Neuronal stem cell (in vitro differentiated cells): ENCODE data around the gene FANCM.
"Not testable (repeated sequence)": the region's sequence is repeated elsewhere in the genome, so short reads cannot be mapped to it uniquely, and the experiment has no call there.

ENCODE experiments used
- DNase-seq: peaks from one replicate; pipeline ENCODE4 v3.0.0-alpha.2; 2013; ENCODE audit warnings: low spot score
- H2AFZ ChIP-seq: one replicate; pipeline ENCODE4 v1.6.1; 2013; ENCODE audit warnings: mild to moderate bottlenecking, low read length, inconsistent platforms
- H2AK5ac ChIP-seq: 2 replicates; pipeline ENCODE4 v1.6.1; 2013; ENCODE audit warnings: low read depth, mild to moderate bottlenecking, inconsistent platforms, low read length, moderate library complexity, mixed read lengths
- H2BK120ac ChIP-seq: 2 replicates; pipeline ENCODE4 v1.6.1; 2013; ENCODE audit warnings: low read depth, mild to moderate bottlenecking, inconsistent platforms, low read length, moderate library complexity, mixed read lengths
- H2BK12ac ChIP-seq: one replicate; pipeline ENCODE4 v1.6.1; 2013; ENCODE audit warnings: low read length, inconsistent platforms
- H2BK15ac ChIP-seq: 2 replicates; pipeline ENCODE4 v1.6.1; 2013; ENCODE audit warnings: mild to moderate bottlenecking, low read length, inconsistent platforms, mixed read lengths
- H2BK5ac ChIP-seq: one replicate; pipeline ENCODE4 v1.6.1; 2013; ENCODE audit warnings: inconsistent platforms, mild to moderate bottlenecking, low read length, moderate library complexity
- H3K14ac ChIP-seq: one replicate; pipeline ENCODE4 v1.6.1; 2013; ENCODE audit warnings: low read length, inconsistent platforms
- H3K18ac ChIP-seq: 2 replicates; pipeline ENCODE4 v1.6.1; 2013; ENCODE audit warnings: low read length, inconsistent platforms
- H3K23ac ChIP-seq: 2 replicates; pipeline ENCODE4 v1.6.1; 2013; ENCODE audit warnings: low read depth, mild to moderate bottlenecking, mixed read lengths, low read length, inconsistent platforms; ENCODE audit not compliant: poor library complexity
- H3K27ac ChIP-seq: replicated peaks from 3 replicates; pipeline ENCODE4 v1.5.1; 2013; ENCODE audit warnings: low read length, inconsistent platforms
- H3K27me3 ChIP-seq, 3 experiments: 2 replicates each; pipeline ENCODE4 v1.6.1; 2013; ENCODE audit warnings: low read length in 3 of 3, mild to moderate bottlenecking in 2 of 3, inconsistent platforms in 1 of 3, low read depth in 1 of 3, mixed read lengths in 1 of 3, moderate library complexity in 1 of 3; ENCODE audit not compliant: control insufficient read depth in 3 of 3, insufficient read depth in 3 of 3
- H3K36me3 ChIP-seq, 2 donors: replicated peaks in 1 of 2; 2 replicates each; pipeline ENCODE4 v1.6.1; 2013; ENCODE audit warnings: low read length in 2 of 2; ENCODE audit not compliant: control insufficient read depth in 2 of 2, insufficient read depth in 2 of 2
- H3K4ac ChIP-seq: 2 replicates; pipeline ENCODE4 v1.6.1; 2013; ENCODE audit warnings: inconsistent platforms, mild to moderate bottlenecking, low read length, moderate library complexity
- H3K4me1 ChIP-seq, 2 donors: 1 replicate in 1 of 2; 2 replicates in 1 of 2; pipeline ENCODE4 v1.6.1; 2013; ENCODE audit warnings: low read length in 2 of 2, low read depth in 1 of 2; ENCODE audit not compliant: control insufficient read depth in 2 of 2, insufficient read depth in 1 of 2
- H3K4me2 ChIP-seq: one replicate; pipeline ENCODE4 v1.6.1; 2013; ENCODE audit warnings: mild to moderate bottlenecking, low read length, inconsistent platforms; ENCODE audit not compliant: insufficient read depth, poor library complexity, severe bottlenecking
- H3K4me3 ChIP-seq, 2 donors: 2 replicates each; pipeline ENCODE4 v1.5.1; 2013; ENCODE audit warnings: low read length in 2 of 2, mild to moderate bottlenecking in 2 of 2, inconsistent platforms in 1 of 2, moderate library complexity in 1 of 2
- H3K79me1 ChIP-seq: one replicate; pipeline ENCODE4 v1.6.1; 2013; ENCODE audit warnings: low read depth, mild to moderate bottlenecking, inconsistent platforms, low read length, moderate library complexity
- H3K9ac ChIP-seq: one replicate; pipeline ENCODE4 v1.6.1; 2013; ENCODE audit warnings: mild to moderate bottlenecking, low read depth, low read length, inconsistent platforms; ENCODE audit not compliant: poor library complexity
- H3K9me3 ChIP-seq, 2 donors: replicated peaks in 1 of 2; 2 replicates each; pipeline versions ENCODE3 to v1.6.1; 2013; ENCODE audit warnings: low read length in 2 of 2, mild to moderate bottlenecking in 2 of 2, inconsistent platforms in 1 of 2, low read depth in 1 of 2, mixed read lengths in 1 of 2, moderate library complexity in 1 of 2; ENCODE audit not compliant: control insufficient read depth in 2 of 2, insufficient read depth in 1 of 2
- H4K8ac ChIP-seq: one replicate; pipeline ENCODE4 v1.6.1; 2013; ENCODE audit warnings: low read depth, mild to moderate bottlenecking, inconsistent platforms, low read length, moderate library complexity
- H4K91ac ChIP-seq: one replicate; pipeline ENCODE4 v1.6.1; 2013; ENCODE audit warnings: low read length, low read depth, mild to moderate bottlenecking, inconsistent platforms; ENCODE audit not compliant: poor library complexity
- WGBS, 2 donors: extraction: QIAGEN DNeasy Blood & Tissue Kit; methylation state at CpG; one replicate each; pipeline ENCODE4 v1.1.7; 2013; ENCODE audit warnings: missing lambda C conversion rate in 2 of 2, mixed read lengths in 1 of 2; ENCODE audit not compliant: insufficient read length in 2 of 2, insufficient replicate concordance in 1 of 2; ENCODE audit errors: extremely low coverage in 2 of 2; 5-methylcytosine and 5-hydroxymethylcytosine counted together

FANCM gene

DNA sequence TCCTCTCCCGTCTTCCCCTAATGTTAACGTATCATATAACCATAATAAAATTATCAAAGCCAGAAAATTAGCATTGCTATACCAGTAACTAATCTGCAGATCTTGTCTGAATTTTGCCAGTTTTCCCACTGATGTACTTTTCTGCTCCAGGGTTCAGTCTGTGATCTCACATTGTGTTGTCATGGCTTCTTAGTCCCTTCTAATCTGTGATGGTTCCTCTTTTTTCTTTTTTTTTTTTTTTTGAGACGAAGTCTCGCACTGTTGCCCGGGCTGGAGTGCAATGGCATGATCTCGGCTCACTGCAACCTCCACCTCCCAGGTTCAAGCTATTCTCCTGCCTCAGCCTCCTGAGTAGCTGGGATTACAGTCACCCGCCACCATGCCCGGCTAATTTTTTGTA, 6.4 kb downstream of the FANCM start:
- H4K91ac ChIP-seq, H3K27ac ChIP-seq, H3K4me2 ChIP-seq, H3K4me1 ChIP-seq, H3K4ac ChIP-seq, H2BK12ac ChIP-seq, H3K18ac ChIP-seq, H2AK5ac ChIP-seq, H2BK15ac ChIP-seq, H3K14ac ChIP-seq, H3K4me3 ChIP-seq, H3K79me1 ChIP-seq, H2AFZ ChIP-seq, H3K23ac ChIP-seq, H2BK120ac ChIP-seq, DNase-seq, H2BK5ac ChIP-seq, H3K27me3 ChIP-seq, H3K9me3 ChIP-seq, H3K9ac ChIP-seq, H4K8ac ChIP-seq: not testable (repeated sequence)
- H3K36me3 ChIP-seq, result peaks cover 0 to 15% of the 10 kb centered on the region in 2 donors
- WGBS, 2 donors, result no CpG with 5 or more reads among the region's 8 CpGs

DNA sequence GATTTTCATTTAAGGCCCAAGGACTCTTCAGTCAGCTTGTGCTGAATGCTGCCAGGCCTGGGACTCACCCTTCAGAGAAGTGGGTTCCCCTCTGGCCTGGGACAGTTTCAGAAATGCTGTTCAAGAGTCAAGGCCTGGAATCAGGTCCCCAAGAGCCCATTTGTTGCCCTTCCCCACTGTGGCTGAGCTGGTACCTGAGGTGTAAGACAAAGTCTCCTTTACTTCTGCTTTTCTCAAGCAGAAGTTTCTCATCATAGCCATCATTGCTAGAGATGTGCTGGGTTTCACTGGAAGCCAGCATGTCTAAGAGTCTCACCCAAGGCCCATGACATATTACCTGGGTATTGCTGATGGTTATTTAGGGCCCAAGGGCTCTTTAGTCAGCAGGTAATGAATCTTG, 8.9 kb downstream of the FANCM start:
- no peak overlapping the region for H3K18ac ChIP-seq

DNA sequence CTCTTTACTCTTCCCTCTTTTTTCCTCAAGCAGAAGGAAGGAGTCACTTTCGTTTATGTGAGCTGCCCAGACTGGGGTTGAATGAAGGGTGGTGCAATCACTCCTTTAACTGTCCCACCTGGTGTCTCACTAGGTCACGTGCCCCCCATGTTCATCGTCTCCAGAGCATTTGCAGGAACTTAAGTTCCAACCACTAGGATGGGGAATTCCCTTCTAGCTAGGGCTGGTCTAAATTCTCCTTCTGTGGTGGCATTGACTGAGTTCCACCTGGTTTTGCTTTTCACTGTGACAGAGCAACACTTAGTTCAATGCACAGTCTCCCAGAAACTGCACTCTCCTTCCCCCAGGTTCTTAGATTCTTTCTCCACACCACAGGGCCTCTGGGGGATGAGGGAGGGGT, 9.5 kb downstream of the FANCM start:
- H3K23ac ChIP-seq, result no peak overlapping the region
- H3K27me3 ChIP-seq, result no peaks in the 10 kb centered on the region
- no peak overlapping the region for H2BK15ac ChIP-seq
- H2BK120ac ChIP-seq, result no peak overlapping the region
- no peak for DNase-seq
- WGBS, 2 donors, result no CpG with 5 or more reads among the region's 3 CpGs
- peaks cover 0 to 2% of the 10 kb centered on the region in 2 donors for H3K9me3 ChIP-seq
- no peaks in the 10 kb centered on the region for H3K4me1 ChIP-seq
- H2AK5ac ChIP-seq, result no peak overlapping the region
- no peak overlapping the region for H3K4ac ChIP-seq
- no peak overlapping the region for H2BK5ac ChIP-seq
- H3K9ac ChIP-seq, result no peak overlapping the region
- H3K4me2 ChIP-seq, result no peak overlapping the region
- H3K36me3 ChIP-seq, result peaks cover 0 to 27% of the 10 kb centered on the region in 2 donors
- H4K8ac ChIP-seq, result no peak overlapping the region
- H3K4me3 ChIP-seq, result no peak overlapping the region
- H2AFZ ChIP-seq, result no peak overlapping the region
- H3K14ac ChIP-seq, result no peak overlapping the region
- no peak overlapping the region for H3K18ac ChIP-seq
- peaks cover 2% of the 10 kb centered on the region for H3K79me1 ChIP-seq
- H3K27ac ChIP-seq, result no peak overlapping the region
- no peak overlapping the region for H2BK12ac ChIP-seq
- H4K91ac ChIP-seq, result no peak overlapping the region

More for the DNA sequence above, 8.9 kb downstream of the FANCM start:
- no peak overlapping the region for H2AK5ac ChIP-seq
- H2BK15ac ChIP-seq, result no peak overlapping the region
- peaks cover 0 to 22% of the 10 kb centered on the region in 2 donors for H3K36me3 ChIP-seq
- H3K27ac ChIP-seq, result no peak overlapping the region
- H4K91ac ChIP-seq, result no peak overlapping the region
- H3K79me1 ChIP-seq, result peaks cover 2% of the 10 kb centered on the region
- no peaks in the 10 kb centered on the region for H3K4me1 ChIP-seq
- no peak overlapping the region for H3K23ac ChIP-seq
- H3K14ac ChIP-seq, result no peak overlapping the region
- H3K27me3 ChIP-seq, result no peaks in the 10 kb centered on the region
- no peak overlapping the region for H3K4me3 ChIP-seq
- no peak overlapping the region for H3K4me2 ChIP-seq
- no peak for DNase-seq
- H4K8ac ChIP-seq, result no peak overlapping the region
- no peak overlapping the region for H2BK5ac ChIP-seq
- no peak overlapping the region for H3K4ac ChIP-seq
- no peak overlapping the region for H2BK12ac ChIP-seq
- H2BK120ac ChIP-seq, result no peak overlapping the region
- H3K9ac ChIP-seq, result no peak overlapping the region
- H3K9me3 ChIP-seq, result peaks cover 0 to 2% of the 10 kb centered on the region in 2 donors
- no peak overlapping the region for H2AFZ ChIP-seq

DNA sequence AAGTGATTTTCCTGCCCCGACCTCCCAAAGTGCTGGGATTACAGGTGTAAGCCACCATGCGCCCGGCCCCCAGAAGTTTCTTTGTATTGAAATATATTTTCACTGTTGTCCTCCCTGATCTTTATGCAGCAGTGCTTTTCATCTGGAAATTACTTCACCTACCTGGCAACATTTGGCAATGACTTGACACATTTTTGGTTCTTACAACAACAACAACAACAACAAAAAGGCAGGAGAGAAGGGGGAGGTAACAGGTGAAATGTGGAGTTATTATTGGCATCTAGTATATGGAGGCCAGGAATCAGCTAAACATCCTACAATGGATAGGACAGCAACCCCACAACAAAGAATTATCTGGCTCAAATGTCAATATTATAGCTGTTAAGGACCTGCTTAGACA, 13.9 kb downstream of the FANCM start:
- Histone ChIP-seq H3K18ac (no peak overlapping the region), H3K23ac (no peak overlapping the region), H3K4me2 (no peak overlapping the region), H2BK120ac (no peak overlapping the region), H3K36me3 (peaks cover 0 to 32% of the 10 kb centered on the region in 2 donors), H3K79me1 (no peaks in the 10 kb centered on the region), H3K4me1 (no peaks in the 10 kb centered on the region), H3K27me3 (no peaks in the 10 kb centered on the region), H2AK5ac (no peak overlapping the region), H3K9me3 (peaks cover 0 to 2% of the 10 kb centered on the region in 2 donors), H2AFZ (no peak overlapping the region), H3K9ac (no peak overlapping the region), H2BK12ac (no peak overlapping the region), H2BK5ac (no peak overlapping the region), H3K4me3 (no peak overlapping the region), H3K4ac (no peak overlapping the region), H2BK15ac (no peak overlapping the region), H3K27ac (no peak overlapping the region), H3K14ac (no peak overlapping the region), H4K8ac (no peak overlapping the region), H4K91ac (no peak overlapping the region)
- no CpG with 5 or more reads among the region's 3 CpGs for WGBS, 2 donors
- DNase-seq, result no peak
